Activated CD4-positive, CD25-positive, alpha-beta regulatory T cell treated with anti-CD3 and anti-CD28 coated beads, Interleukin-2, amount 50 U/mL, for 24 hours (primary cell): ENCODE results near the gene GID8.
"Not testable (repeated sequence)": the region's sequence is repeated elsewhere in the genome, so short reads cannot be mapped to it uniquely, and the experiment has no call there.

Experiments used
- ATAC-seq, 2 donors: fragments of 150-1000 bp; cut with Tn5 transposase; one replicate each; pipeline ENCODE4 v1.10.0; 2021; ENCODE audit warnings: mild to moderate bottlenecking in 1 of 2, moderate library complexity in 1 of 2

GID8 gene

DNA sequence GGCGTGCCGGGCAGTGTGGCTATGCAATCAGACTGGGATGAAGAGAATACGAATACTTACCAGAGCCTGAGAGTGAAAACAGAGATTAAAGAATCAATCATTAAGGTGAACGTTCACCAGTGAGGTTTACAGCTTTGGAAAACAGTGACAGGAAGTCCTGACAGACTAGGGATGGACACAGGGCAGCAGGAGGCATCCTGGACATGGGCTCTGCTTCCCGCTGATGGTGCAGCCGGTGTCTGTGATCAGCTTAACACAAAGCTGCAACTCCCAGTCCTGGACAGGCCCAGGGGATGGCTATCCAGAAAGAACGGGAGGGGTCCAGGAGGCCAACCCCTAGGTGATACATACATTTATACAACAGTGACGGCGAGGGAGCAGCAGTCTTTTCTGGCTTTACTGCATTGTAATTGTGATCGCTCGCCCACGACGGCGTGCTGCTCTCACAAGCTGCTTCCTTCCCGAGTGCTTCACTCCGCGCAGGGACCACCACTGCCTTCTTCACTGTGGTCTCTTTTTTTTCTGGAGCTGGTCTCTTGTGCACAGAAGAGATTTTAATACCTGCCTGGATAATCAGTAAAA lies 32.3 kb upstream of the GID8 start:
- ATAC-seq = no peak

DNA sequence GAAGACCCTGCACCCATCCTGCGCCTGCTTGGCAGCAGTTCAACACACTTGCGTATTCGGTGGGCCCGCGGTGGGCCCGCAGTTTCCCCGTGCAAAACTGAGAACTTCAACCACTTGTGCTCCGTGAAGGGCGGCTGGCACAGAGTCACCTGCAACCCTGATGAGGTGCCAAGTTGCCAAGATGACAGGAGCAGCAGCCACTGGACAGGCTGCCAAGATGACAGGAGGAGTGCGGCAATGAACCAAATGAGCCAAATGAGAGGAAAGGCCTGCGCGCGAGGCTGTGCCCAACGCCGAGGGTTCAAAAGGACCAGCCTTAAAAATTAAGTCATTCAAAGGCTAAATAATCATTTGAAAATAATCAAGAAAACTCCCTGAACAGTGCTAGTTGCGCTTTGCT lies 31.7 kb upstream of the GID8 start:
- ATAC-seq = no peak

DNA sequence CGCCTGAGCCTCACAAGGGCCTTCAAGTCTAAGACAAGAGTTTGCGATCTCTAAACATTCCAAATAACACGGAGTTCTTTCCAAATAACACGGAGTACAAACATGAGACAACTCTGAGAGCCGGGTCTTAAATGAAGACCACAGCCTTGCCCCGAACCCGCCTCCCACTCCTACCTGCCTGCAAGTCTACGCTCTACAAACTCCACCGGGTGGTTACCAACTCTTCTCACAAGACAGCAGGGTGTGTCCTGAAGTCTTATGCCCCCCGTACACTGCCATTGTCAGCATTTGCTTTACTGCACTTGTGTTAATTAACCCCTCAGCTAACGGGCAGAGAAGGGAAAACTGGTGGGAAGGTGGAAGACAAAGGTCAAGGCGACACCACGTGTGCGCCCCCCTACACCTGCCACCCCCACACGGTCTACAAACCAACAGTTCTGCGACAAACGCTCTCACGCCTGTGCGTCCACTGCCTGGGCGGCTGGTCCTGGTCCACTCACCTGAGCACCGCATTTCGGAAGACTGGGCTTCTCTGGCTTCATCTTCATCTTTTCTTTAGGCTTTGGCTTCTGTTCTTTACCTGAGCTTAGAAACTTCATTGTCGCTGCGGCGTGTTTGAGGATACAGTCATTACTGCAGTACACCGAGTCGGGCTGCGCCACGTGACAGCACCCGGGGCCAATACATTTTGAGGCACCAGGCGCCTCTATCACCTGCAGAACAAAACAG lies 31.1 kb upstream of the GID8 start:
- ATAC-seq = peak; percentile 44 to 58

DNA sequence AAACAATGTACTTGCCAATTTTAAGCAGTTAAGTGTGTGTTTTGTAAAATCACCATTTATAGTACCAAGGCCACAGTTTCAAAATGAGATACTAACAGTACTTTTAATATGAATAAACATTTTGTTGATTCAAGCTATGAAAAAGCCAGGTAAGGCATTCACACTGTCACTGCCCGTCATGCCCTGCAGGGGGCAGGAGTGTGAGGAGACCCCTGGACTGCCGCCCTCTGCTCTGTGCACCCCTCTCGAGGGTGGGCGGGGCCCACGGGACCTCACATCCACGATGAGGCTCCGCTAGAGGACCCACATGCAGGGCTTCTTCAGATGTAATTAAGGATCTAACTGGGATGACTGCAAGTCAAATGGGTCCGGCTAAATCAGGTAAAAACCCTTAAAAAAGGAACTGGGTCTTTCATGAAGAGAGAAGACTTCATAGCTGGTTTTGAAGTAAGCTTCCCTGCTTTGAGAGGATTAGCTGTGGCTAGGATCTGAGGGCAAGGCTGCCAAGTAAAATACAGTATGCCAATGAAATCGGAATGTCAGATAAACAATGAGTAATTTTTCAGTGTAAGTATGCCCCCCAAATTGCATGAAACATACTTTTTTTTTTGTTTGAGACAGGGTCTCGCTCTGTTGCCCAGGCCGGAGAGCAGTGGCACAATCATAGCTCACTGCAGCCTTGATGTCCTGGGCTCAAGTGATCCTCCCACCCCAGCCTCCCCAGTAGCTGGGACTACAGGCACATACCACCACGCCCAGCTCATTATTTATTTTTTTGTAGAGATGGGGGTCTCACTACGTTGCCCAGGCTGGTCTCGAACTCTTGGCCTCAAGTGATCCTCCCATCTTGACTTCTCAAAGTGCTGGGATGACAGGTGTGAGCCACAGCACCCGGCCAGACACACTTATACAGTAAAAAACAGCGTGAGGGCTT lies 30.3 kb upstream of the GID8 start:
- ATAC-seq = peak; percentile 48 to 62

DNA sequence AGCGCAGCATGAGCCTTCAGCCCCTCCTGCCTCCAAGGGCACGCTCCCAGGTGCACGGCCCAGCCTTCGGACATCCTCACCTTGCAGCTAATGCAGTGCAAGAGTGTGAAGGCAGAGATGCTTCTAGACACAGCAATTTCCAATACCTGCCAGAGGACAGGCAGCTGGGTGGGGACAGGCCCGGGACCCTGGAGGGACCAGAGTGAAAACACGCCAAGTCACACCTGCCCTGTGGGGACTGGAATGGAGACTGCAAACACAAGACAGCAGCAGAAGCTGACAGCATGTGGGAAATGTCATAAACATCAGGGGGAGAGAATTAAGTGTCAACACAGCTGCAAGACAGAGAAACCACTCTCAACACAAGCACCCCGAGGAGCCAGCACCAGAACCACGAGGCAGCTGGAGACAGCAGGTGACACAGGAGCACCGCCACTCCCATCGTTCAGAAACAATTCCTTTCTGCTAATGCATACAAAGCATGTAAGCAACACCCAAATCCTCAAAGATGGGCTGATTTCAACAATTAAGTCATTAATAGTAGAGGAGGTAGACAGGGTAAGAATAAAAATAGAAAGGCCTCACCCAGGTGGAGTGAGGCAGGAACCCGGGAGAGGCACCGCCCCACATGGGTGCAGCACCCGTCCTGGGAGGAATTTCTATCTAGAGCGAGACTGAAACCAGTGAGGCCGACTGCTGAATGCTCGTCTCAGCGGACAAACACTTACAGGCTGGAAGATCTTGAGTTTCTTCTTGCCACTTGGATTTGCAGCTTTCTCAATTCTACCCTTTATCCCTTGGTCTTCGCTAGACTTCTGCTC lies 28.8 kb upstream of the GID8 start:
- no peak for ATAC-seq

DNA sequence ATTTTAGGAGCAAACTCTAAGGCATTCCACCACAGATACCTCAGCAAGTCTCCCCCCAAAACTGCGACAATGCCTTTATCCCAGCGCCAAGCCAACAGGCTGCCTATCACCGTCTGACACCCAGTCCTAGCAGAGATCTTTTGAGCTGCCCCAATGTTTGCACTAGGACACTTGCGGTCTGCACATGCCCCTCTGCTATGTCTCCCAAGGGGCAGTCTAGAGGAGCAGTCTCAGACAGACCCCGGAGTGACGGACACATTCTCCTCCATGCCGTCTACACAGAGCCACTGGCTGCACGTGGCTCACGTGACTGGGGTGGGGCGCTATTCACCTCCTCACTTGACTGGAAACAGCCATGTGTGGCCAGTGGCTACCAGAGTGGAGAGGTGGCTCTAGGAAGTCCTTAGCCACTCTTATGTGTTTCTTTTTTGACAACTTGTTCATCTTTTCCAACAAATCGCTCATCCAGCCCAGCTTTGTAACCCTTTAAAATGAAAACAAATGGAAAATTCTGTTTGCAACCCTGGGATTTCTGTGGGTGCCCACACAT lies 27.7 kb upstream of the GID8 start:
- ATAC-seq = no peak

DNA sequence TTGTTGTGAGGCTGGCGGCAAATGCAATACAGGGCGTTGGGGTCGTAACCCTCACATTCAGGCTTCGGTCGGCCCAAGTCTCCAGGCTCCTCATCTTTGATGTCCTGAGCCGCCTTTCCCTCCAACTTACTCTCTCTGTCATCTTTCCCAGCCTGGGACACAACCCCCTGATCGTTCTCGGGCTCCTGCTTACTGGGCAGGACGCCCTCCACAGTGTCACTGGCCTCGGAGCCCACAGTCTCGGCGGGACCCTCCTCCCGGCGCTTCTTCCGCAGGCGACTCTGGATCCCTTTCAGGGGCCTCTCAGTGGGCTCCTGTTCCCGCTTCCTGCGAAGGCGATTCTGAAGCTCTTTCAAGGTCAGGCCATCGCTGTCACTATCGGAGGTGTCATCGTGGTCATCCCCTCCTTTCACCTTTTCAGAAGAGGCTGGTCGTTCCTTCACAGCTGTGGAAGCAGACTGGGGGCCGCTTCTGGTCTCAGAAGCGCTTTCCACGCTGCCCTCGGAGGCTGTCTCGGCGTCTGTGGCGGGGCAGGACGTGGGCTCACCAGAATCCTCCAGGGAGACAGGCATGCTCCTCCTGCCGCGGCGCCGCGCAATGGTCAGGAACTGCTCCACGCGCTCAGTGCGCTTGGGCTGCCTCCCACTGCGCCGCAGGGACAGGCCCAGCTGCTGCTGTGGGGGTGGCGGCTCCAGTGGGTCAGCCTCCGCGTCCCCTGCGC lies 27.0 kb upstream of the GID8 start:
- no peak for ATAC-seq

DNA sequence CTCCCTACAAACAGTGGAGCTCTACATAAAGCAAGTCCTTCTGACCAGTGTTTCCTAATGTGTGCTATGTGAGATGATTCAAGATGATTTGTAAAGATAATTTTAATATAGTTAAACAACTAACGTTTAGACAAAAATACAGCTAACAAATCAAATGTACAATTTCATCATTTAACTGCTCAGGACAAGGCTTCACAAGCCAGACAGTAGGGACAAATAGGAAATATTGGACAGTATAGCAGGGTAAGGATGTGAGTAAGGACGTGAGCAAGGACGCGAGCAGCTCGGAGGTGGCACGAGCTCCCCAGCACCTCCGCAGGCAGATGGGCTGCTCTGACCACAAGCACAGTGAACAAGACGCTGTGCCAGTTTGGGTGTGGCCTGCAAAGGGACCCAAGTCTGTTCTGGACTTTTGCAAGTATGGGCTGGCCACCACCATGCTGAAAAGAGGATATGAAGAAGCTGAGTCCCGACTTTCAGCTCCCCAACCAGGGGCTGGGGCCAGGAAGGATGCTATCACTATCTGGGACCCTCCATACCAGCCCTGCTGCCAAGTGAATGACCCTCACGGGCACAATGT lies 26.2 kb upstream of the GID8 start:
- no peak for ATAC-seq

DNA sequence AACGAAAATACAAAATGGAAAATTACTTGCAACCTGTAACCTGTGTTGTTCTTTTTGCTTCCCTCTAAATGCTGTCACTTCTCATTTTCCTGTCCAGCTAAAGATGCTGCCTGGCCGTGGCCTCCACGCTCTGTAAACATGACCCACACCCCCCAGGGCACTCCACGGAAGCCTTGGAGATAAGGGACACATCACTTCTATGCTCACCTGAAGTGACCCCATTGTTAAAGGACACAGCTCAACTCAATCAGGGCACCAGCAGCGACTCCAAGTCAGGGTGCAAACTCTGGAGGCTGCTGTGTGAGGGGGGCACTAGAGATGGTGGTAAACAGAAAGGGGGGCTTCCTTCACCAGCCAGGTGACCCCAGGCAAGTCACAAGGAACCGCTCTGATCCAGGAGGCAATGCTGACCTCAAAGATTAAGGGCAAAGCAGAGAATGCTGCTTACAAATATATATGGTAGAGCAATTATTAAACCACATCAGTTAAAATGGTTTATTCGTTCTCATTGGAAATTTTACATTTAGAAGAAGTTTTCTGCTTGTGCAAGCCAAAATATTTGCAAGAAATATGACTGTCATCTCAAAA lies 24.8 kb upstream of the GID8 start:
- no peak for ATAC-seq

DNA sequence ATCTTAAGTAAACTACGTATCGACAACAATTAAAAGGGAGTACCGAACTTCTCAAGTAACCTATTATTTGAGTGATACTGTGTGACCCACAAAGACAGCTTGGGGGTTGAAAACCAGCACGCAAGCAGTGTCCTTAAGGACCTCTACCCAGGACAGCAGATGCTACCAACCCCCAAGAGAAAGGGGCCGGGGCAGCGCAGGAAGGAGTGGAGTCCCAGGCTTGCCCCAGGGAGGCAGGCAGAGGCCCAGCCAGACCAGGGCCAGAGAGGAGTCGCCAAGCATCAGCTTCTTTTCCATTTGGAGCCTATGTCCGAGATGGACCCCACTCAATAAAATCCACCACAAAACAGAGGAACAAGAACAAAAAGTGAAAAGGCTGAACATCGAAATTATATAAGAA lies 23.5 kb upstream of the GID8 start:
- ATAC-seq = no peak

DNA sequence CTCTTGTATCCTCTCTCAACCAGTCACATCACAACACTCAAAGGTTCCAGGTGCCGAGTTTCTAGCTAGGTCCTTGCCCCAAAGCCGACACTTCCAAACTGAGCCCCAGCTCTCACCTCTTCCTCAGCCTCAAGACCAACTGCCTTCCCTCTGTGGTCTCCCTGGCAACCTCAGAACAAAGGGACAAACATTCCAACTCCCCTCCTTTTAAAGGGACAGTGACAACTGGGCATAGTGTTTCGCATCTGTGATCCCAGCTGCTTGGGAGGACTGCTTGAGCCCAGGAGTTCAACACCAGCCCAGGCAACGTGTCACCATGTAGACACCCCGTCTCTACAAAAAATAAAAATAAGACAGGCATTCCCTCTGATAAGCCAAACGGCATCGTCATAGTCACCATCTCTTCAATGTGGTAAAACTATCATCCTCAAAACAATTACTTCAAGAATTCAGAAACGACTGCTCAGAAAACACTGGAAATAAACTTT lies 22.9 kb upstream of the GID8 start:
- no peak for ATAC-seq

DNA sequence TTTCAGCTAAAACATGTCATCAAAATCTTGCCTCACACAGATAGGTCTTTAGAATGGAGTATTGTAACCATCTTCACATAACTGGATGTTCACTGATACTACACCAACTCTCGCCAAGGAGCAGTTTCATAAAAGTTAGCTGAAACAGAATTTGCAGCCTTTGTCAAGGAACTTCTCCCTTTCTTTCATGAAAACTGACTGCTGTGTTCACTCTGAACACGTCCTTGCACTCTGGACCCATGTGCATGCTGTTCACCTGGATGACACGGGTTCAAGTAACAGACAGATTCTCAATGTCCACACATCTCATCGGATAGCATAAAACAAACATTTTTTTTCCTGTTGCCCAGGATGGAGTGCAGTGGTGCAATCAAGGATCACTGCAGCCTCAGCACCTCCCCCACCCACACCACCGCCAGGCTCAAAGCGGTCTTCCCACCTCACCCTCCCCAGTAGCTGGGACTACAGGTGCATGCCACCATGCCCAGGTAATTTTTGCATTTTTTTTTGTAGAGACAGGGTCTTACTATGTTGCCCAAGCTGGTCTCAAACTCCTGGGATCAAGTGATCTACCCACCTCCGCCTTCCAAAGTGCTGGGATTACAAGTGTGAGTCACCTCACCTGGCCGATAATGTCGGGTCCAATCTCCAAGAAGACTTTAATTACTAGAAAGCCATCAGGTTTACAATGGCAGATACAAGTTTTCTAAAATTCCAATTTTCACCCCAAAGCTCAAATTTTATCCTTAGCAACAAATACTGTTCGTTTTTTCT lies 21.1 kb upstream of the GID8 start:
- ATAC-seq = no peak

DNA sequence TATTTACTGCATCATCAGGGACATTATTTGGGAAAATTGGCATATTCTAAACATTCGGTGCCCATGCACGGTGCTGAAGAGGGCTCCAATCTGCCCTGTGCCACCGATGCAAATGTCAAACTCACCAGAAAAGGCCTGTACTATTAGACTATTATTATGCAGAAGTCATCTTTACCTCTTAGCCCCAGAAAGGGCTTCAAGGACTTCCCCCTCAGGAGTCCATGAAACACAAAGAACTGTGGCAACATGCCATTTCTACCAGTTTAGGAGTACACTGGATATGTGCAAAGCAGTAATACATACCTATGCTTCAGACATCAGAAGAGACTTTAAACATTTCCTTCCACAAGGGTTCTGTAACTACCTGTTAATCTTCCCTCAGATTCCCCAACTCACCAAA lies 20.2 kb upstream of the GID8 start:
- ATAC-seq = no peak

DNA sequence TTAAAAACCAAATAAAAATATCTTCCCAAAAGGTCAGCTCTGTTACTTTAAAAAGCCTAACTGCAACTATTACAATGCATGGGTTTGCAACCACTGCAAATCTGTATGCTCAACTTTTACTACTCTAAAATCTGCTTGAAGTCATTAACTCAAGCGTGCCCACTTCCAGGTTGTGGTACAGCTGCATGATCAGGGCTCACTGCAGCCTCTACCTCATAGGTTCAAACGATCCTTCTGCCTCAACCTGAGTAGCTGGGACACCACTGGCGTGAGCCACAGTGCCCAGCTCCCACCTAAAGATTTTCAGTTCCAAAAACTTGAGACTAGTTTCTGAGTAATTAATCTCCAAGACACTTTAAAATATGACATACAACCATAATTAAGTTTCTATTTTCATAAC lies 19.8 kb upstream of the GID8 start:
- peak; percentile 64 to 72 for ATAC-seq

DNA sequence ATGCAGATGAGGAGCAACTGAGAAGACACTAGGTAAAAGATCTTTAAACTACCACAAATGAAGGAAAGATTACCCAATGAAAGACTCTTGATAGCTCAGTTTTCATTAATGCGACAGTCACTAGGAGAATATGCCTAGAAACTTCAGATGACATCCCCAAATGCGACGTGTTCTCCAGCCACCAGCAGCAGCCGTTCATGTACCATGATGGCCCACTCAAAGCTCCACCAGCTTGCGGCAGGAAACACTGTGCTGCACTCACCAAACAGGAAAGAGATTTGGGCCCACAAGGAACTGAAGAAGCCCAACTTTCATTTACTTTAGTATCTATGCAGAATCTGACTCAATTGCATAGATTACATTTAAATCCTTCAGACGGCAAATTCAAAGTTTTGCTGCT lies 19.1 kb upstream of the GID8 start:
- ATAC-seq = peak; percentile 39 to 46

DNA sequence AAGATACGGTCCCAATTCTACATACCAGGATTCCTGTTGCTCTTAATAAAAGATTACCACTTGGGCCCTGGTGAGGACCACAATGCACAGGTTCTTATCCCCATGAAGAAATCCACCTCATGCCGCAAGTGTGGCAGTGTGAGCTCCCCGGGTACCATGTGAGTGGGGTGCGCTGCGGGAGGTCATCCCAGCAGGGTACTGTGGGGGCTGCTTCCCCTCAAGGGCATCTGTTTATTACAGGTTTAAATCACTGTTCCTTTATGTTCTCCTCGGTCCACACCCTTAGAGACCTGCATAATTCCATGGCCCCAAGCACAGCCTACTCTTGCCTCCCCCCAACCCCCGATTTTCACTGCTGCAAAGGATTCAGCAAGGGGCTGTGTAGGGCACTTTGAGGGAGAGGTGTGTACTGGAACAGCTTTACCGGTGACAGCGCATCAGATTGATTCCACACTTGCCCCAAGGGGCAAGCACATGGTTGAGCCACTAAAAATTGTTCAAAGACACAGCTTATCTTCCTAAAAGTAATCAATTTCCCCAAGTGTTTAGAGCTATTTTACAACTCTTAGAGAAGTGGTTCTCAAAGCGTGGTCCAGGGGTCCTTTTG lies 17.8 kb upstream of the GID8 start:
- no peak for ATAC-seq

DNA sequence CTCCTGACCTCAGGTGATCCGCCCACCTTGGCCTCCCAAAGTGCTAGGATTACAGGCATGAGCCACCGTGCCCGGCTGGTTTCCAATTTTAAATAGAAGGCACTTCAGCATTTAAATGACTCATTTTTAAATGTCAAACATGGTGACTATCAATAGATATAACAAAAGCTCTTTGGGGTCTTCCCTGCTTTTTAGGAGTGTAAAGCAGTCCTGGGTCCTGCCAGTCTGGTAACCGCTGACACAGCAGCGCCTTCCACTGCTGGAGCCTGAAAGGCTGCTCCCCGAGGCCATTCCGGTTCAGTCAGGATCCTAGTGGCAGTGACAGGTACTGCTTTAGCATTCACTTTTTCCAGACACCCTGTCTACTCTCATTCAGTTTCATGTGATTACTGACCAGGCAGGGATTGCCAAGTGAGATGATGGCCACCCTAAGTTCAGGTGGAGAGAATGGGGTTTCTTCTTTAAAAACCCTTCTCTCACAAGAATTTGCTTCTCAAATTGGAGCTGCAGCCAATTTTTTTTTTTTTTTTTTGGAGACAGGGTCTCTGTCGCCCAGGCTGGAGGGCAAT lies 16.7 kb upstream of the GID8 start:
- peak; percentile 52 to 62 for ATAC-seq

DNA sequence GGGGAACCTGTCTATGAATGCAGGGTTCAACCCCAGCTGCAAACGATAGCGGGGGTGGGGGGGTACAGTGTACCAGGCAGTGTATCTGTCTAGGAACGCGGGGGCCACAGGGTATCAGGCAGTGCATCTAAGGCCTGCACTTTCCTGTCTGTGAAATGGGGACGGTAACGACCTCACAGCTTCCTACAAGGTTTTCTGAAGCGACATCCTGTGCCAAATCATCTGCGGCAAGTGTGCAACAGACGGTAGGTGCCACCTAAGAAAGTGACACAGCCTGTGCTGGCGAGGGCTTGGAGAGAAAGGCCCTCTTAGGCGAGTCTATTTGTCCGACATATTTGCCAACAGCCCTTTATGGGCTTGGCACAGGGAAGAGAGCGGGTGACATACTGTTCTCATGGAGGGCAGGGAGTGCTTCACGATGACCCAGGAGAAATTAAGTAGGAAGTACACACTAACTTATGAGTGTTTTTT lies 15.5 kb upstream of the GID8 start:
- no peak for ATAC-seq

DNA sequence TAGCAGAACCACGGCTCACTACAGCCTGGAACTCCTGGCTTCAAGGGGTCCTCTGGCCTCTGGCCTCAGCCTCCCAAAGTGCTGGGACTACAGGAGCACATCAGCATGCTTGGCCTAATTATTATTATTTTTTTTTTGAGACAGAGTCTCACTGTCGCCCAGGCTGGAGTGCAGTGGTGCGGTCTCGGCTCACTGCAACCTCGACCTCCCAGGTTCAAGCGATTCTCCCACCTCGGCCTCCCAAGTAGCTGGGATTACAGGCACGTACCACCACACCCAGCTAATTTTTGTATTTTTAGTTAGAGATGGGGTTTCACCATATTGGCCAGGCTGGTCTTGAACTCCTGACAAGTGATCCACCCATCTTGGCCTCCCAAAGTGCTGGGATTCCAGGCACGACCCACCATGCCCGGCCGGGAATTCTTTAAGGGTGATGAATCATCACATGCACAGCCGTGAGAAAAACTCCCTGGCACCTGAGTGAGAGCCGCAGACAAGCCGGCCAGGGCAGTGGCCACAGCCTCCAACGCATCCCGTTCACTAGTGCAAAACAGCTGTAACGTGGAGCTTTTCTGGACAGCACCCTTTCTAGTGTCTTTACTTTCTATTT lies 14.8 kb upstream of the GID8 start:
- not testable (repeated sequence) for ATAC-seq
